ENCODE measurements around the gene PCARE. TPM values are rescaled to one million over a fixed set of nuclear protein-coding genes. Genes with fewer than 3 reads are reported as not detected.

The PCARE gene
- total RNA-seq, 1 donor from 2014 or later: not detected

GRCh38 chr2:29064746-29065067 lies 9.6 kb downstream of the PCARE start:
- no peak for DNase-seq (ENCODE audit: low spot score in 2 of 2)
- FAIRE-seq: no peak

- FAIRE-seq: no peak
- no peak for DNase-seq (ENCODE audit: low spot score in 2 of 2)
Measured at GRCh38 chr2:29064346-29064715, 10.0 kb downstream of the PCARE start.

- DNase-seq (ENCODE audit: low spot score in 2 of 2) (no peak), FAIRE-seq (no peak)
Measured at GRCh38 chr2:29063646-29064345, 10.5 kb downstream of the PCARE start.

- DNase-seq (ENCODE audit: low spot score in 2 of 2) (no peak), FAIRE-seq (no peak)
Measured at GRCh38 chr2:29063056-29063455, 11.3 kb downstream of the PCARE start.

GRCh38 chr2:29062371-29062770 lies 12.0 kb downstream of the PCARE start:
- FAIRE-seq: no peak
- no peak for DNase-seq (ENCODE audit: low spot score in 2 of 2)

- DNase-seq (ENCODE audit: low spot score in 2 of 2) (no peak), FAIRE-seq (no peak)
Measured at GRCh38 chr2:29061616-29062015, 12.7 kb downstream of the PCARE start.

- DNase-seq (ENCODE audit: low spot score in 2 of 2): no peak
- no peak for FAIRE-seq
Measured at GRCh38 chr2:29061176-29061575, 13.1 kb downstream of the PCARE start.

GRCh38 chr2:29060441-29060840 lies 13.9 kb downstream of the PCARE start:
- DNase-seq (ENCODE audit: low spot score in 2 of 2) (no peak), FAIRE-seq (no peak)

GRCh38 chr2:29059624-29060023 lies 14.7 kb downstream of the PCARE start:
- FAIRE-seq: no peak
- no peak for DNase-seq (ENCODE audit: low spot score in 2 of 2)

- FAIRE-seq: no peak
Measured at GRCh38 chr2:29057006-29057405, 17.3 kb downstream of the PCARE start.

GRCh38 chr2:29056452-29056851 lies 17.9 kb downstream of the PCARE start:
- no peak for FAIRE-seq

More at GRCh38 chr2:29057006-29057405, 17.3 kb downstream of the PCARE start:
- DNase-seq (ENCODE audit: low spot score in 2 of 2): no peak

GRCh38 chr2:29055601-29056000 lies 18.7 kb downstream of the PCARE start:
- DNase-seq (ENCODE audit: low spot score in 2 of 2) (no peak), FAIRE-seq (no peak)

More at GRCh38 chr2:29056452-29056851, 17.9 kb downstream of the PCARE start:
- DNase-seq (ENCODE audit: low spot score in 2 of 2): no peak

- DNase-seq (ENCODE audit: low spot score in 2 of 2) (no peak), FAIRE-seq (no peak)
Measured at GRCh38 chr2:29054430-29054829, 19.9 kb downstream of the PCARE start.

GRCh38 chr2:29053670-29054400 lies 20.5 kb downstream of the PCARE start:
- no peak for FAIRE-seq
- no peak for DNase-seq (ENCODE audit: low spot score in 2 of 2)

GRCh38 chr2:29053223-29053622 lies 21.1 kb downstream of the PCARE start:
- DNase-seq (ENCODE audit: low spot score in 2 of 2): no peak
- FAIRE-seq: no peak

GRCh38 chr2:29052807-29053206 lies 21.5 kb downstream of the PCARE start:
- FAIRE-seq (no peak), DNase-seq (ENCODE audit: low spot score in 2 of 2) (no peak)

- FAIRE-seq (no peak), DNase-seq (ENCODE audit: low spot score in 2 of 2) (no peak)
Measured at GRCh38 chr2:29051730-29052129, 22.6 kb downstream of the PCARE start.

- DNase-seq (ENCODE audit: low spot score in 2 of 2): no peak
Measured at GRCh38 chr2:29050591-29050990, 23.7 kb downstream of the PCARE start.

GRCh38 chr2:29047083-29047845 lies 27.1 kb downstream of the PCARE start:
- no peak for DNase-seq (ENCODE audit: low spot score in 2 of 2)
- no peak for FAIRE-seq

More at GRCh38 chr2:29050591-29050990, 23.7 kb downstream of the PCARE start:
- FAIRE-seq: no peak

- DNase-seq (ENCODE audit: low spot score in 2 of 2): no peak
- FAIRE-seq: no peak
Measured at GRCh38 chr2:29046321-29046720, 28.0 kb downstream of the PCARE start.

- no peak for DNase-seq (ENCODE audit: low spot score in 2 of 2)
- no peak for FAIRE-seq
Measured at GRCh38 chr2:29044459-29044858, 29.9 kb downstream of the PCARE start.
